Measurements from ENCODE around the gene OBSCN.

The OBSCN gene

DNA sequence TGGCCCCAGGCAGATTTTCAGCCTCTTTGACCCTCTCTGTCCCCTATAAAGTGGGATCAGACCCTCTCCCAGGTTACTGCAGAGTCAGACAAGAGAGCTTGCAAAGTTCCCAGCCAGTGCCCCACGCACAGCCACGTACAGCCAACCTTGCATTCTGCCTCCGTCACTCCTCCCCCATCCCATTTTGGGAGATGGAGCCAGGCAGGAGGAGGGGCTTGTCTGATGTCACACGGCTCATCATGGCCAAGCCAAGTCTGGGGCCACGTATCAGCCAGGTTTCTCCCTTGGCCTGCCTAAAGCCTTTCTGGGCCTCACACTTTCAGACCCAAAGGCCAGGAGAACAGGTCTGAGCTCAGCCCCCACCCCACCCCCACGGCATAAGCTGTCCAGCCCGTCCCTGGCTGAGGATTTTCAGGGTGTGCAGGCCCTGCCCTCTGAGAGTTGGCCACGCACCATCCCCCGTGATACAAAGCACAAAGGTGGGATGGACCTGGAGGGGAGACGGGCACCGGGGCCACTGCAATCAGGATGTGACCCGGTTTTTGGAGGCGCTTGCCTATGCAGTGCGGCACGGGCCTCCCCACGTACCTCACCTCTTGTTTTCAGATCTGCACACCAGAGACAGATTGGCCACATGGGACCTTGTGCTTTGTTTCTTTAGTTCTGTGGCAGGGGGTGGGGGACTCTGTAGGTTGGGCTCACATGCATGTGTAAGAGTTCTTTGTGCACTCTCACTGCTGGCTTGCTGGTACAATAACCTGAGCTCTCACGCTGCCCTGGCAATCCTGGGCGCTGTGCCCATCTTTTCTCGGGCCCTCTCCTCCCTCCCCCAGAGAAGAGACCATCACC is 151.1 kb downstream of the OBSCN start:
- no peak for DNase-seq (ENCODE audit: low read depth)

GRCh38 chr1:228359613-228360532 is 152.0 kb downstream of the OBSCN start:
- no peak for DNase-seq (ENCODE audit: low read depth)

DNA sequence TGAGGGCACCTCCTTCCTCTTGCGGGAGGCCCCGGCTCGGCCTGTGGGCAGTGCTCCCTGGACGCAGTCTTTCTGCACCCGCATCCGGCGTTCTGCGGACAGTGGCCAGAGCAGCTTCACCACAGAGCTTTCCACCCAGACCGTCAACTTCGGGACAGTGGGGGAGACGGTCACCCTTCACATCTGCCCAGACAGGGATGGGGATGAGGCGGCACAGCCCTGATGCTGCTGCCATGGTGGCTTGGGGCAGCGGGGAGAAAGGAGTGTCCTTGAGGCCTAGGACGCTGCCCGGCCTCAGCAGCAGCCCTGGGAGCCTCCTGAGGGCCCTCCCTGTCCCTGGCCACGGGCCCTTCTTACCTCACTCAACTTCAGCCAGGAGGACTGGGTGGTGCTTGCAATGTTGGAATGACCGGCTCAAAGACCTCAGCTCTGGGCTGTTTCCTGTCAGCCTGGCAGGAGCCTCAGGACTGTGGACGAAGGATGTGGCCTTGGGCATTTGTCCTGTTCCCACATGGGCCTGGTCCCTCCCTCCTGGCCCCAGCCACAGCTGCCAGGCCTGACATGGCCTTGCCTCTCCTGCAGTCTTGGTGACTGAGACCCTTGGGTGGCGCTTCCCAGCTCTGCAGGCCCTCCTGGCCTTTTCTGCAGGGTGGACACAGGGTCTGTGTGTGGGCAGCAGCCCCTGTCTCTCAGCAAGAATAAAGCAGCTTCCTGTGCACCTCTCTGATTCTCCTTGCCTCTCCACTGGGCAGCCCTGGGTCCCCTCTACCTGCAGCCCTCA is 152.9 kb downstream of the OBSCN start:
- DNase-seq (ENCODE audit: low read depth) = no peak

DNA sequence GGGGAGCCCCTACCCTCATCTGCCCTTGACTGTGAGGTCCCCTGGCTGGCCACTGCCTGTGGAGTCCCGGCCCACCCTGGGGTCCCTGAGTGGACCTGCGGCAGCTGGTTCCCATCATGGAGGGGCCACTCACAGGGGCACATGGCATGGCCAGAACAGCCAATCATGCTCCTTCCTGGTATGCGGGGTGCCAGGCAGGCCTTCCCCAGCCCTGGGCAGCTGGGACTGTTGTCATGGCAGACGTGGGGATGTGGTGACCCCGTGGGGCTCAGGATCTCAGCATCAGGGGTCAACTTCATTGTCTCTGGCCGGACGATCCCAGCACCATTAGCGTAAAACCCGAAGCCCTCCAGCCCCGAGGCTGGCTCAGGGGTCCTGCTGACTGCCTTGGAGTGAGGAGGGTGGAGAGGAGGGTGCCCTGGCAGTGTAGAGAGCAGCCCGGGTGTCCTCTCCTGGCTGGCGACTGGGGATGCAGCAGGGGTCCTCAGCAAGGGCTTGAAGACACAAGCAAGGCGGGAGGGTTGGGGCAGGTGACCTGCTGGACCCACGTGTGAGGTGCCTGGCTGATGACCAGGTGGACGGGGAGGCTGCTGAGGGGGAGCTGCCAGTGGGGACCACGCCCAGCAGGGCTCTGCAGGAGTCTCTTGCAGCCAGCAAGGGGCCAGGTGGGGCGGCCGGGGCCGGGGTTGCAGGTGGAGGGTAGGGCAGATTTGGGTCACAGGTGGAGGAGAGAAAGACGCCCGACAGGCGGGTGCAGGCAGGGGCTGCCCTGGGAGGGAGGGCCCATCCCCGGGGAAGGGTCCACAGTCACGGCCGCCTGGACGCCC is 153.7 kb downstream of the OBSCN start:
- DNase-seq (ENCODE audit: low read depth) = no peak

GRCh38 chr1:228362141-228362883 is 154.5 kb downstream of the OBSCN start:
- DNase-seq (ENCODE audit: low read depth) = no peak

GRCh38 chr1:228362884-228363450 is 155.1 kb downstream of the OBSCN start:
- no peak for DNase-seq (ENCODE audit: low read depth)

GRCh38 chr1:228363686-228364067 is 155.8 kb downstream of the OBSCN start:
- DNase-seq (ENCODE audit: low read depth) = no peak

- DNase-seq (ENCODE audit: low read depth) = no peak
Observed at GRCh38 chr1:228364068-228364705, 156.3 kb downstream of the OBSCN start.

DNA sequence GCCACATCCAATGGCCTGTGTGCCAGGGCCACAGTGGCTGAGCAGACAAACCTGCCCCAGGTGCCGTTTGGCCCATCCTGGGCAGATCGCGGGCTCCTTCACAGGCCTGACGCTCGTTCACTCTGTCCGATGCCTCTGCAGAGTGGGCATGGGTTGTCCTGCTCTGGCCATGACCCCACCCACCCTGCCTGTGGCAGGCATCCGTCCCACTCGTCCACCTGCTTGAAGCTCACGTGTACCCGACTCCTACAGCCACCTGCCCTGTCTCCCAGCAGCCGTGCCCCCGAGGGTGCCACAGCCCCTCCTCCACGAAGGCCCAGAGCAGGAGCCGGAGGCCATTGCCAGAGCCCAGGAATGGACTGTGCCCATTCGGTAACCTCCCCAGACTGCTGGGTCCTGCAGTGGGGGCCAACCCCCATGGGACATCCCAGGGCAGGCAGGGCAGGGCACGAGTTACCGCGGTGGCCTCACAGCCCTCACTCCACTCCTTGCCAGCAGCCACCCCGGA is 156.9 kb downstream of the OBSCN start:
- DNase-seq (ENCODE audit: low read depth) = no peak

DNA sequence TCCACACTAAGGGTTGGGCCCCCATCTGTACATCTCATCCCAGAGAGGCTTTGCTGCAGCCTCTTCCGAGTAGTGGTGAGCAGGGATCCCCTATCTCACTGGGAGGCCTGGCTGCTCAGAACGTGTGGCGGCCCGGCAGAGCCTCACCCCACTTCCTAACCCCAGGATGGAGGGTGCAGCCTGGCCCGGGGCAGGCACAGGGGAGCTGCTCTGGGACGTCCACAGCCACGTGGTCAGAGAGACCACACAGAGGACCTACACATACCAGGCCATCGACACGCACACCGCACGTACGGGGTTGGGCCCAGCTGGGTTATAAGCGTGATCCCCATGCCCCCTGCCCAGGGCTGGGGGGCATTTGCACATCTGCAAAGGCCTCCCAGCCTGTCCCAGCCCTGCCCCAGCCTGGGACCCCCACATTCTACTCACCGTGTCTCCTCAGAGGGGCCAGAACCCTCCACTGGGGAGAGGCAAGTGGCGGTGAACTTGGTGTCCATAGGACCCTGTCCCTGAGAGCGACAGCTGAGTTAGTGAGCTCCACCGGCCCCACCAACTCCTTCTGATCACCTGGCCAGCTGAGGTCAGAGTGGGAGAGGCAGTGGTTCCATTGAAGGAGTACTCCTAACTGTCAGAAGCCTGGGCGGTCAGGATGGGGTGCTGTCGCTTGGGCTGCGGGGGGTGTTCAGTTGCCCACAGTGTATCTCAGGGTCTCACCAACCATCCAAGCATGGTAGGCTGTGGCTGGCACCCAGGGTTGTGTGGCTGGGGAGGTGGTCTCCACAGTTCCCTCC is 157.6 kb downstream of the OBSCN start:
- no peak for DNase-seq (ENCODE audit: low read depth)

DNA sequence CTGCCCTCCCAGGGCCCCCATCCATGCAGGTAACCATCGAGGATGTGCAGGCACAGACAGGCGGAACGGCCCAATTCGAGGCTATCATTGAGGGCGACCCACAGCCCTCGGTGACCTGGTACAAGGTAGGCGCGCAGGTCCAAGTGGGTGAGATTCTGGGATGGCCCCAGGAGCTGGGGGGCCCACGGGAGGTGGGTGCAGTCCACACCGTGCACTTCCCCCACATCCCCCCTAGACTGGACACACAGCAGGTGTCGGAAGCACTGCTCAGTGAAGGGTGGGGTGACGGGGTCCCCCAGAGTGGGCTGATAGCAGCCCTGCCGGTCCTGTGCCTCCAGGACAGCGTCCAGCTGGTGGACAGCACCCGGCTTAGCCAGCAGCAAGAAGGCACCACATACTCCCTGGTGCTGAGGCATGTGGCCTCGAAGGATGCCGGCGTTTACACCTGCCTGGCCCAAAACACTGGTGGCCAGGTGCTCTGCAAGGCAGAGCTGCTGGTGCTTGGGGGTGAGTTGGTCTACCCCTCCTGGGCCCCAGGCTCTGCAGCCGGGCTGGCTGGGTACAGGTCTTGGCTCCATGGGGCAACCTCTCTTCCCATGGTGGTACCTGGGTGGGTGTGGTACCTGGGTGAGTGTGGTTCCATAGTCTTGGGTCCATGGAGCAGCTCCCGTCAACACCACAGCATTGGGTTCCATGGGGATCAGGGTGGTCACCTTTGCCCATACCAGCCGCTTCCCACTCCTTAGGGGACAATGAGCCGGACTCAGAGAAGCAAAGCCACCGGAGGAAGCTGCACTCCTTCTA is 158.4 kb downstream of the OBSCN start:
- no peak for DNase-seq (ENCODE audit: low read depth)

DNA sequence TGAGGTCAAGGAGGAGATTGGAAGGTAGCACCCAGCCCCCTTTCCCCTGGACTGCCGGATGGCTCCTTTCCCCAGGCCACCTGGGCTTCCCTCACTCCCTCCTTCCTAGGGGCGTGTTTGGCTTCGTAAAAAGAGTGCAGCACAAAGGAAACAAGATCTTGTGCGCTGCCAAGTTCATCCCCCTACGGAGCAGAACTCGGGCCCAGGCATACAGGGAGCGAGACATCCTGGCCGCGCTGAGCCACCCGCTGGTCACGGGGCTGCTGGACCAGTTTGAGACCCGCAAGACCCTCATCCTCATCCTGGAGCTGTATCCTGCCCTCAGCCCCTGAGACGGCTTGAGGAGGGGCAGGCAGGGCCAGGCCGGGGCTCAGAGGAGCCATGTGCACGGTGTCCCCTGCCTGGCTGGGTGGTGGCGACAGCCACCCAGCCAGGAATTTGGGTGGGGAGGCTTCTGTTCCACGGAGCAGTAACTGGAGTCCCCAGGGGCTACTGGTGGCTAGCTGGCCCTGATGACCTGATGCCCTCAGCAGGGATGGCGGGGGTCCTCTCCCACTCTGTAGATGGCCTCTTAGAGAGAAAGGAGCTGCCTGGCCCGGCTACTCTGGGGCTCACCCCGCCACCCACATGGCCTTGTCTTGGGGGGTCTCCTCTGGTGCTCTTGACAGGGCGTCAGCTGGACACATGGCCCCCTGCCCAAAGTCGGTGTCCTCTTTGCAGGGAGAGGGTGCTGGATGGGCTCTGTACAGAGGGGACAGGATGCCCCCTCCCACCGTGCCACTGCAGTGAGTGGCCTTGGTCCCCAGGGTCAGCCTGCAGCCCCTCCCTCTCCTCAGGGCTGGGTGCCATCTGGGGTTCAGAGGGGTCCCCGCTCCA is 159.3 kb downstream of the OBSCN start:
- no peak for DNase-seq (ENCODE audit: low read depth)

DNA sequence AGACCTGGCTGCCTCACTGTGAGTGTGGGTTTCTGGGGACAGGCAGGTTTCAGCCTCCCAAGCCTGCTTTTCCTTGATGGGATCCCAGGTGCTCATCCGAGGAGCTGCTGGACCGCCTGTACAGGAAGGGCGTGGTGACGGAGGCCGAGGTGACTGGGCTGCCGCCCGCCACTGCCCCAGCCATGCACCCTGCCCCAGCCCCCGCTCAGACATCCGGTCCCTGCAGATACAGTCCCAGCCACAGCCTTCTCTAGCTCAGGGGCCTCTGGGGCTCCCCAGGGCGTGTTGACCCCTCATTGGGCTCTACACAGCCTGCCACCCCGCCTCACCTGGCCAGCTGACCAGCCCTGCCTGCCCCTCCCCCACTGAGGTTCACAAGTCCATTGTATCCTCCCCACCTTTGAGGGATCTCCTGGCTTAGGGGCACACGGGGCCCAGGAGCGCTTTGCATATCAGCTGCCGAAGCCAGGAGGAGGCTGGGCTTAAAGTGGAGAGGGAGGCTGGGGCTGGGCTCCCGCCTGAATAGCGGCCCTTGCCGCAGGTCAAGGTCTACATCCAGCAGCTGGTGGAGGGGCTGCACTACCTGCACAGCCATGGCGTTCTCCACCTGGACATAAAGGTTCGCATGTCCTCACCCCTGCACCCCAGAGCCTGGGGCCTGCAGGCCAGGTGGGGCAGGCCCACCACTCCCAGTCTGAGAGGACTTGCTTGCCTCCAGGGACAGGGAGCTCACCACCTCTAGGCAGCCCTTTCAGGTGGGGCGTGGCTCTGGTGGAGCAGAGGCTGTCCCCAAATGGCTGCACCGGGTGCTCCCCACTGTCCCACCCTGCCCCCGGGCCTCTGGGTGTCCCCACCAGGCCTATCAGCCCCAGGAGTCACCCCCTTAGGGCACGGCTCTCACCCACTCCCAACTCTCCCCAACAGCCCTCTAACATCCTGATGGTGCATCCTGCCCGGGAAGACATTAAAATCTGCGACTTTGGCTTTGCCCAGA is 160.3 kb downstream of the OBSCN start:
- DNase-seq (ENCODE audit: low read depth) = no peak

- DNase-seq (ENCODE audit: low read depth) = no peak
Observed at GRCh38 chr1:228368801-228369607, 161.2 kb downstream of the OBSCN start.

Measured in GM04504 (cell line).